Gastrocnemius medialis (tissue), 4 donors: Measurements from ENCODE around the gene CACNA1C.

Experiments used
- CTCF ChIP-seq, 5 experiments: fragments of 450-650 bp in 3 of 5; fragments of 200-600 bp in 2 of 5; sonication (generic) in 2 of 5; IDR thresholded peaks in 4 of 5; conservative IDR thresholded peaks in 1 of 5; 1 replicate in 4 of 5; 2 replicates in 1 of 5; pipeline ENCODE4 v1.5.1; 2016 to 2019; ENCODE audit warnings: antibody characterized with exemption in 5 of 5, mild to moderate bottlenecking in 3 of 5, moderate library complexity in 3 of 5
- POLR2A ChIP-seq, 2 donors: fragments of 450-650 bp; IDR thresholded peaks; one replicate each; pipeline ENCODE4 v1.6.1; 2017; ENCODE audit warnings: antibody characterized with exemption in 2 of 2, mild to moderate bottlenecking in 2 of 2, moderate library complexity in 2 of 2

GRCh38 chr12:2044165-2044564 is 8.6 kb upstream of the CACNA1C start:
- TF ChIP-seq POLR2A (IDR thresholded peaks at IDR 0.05) (no peak), CTCF (IDR thresholded peaks at IDR 0.05 in 4 of 5, conservative IDR thresholded peaks at IDR 0.05 in 1 of 5) (no peak)
